ENCODE measurements around the gene ROR1.
"Not testable (repeated sequence)": the region's sequence is repeated elsewhere in the genome, so short reads cannot be mapped to it uniquely, and the experiment has no call there.

ROR1 gene

GRCh38 chr1:63794354-63794753, 20.5 kb downstream of the ROR1 start:
- no peak for DNase-seq

DNA sequence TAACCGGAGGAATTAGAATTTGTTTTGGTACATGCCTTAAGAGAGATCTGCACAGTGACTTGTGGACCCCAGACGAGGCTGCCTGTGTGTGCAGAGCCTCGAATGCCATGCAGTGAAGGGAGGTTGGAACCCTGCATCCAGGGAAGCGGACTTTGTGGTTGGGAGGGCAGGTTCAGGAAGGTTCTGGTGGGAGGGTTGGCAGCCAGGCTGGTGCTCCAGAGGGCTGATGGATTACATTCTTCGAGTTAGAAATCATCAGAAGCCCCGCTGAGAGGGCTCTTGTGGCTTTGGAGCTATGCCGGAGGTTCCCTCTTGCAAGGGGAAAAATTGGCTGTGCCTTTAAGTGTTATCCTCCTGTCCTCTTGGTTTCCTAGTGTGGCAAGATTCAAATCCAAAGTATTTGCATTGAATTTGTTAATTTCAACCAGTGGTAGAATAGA, 21.1 kb downstream of the ROR1 start:
- DNase-seq: peak; percentile 93

DNA sequence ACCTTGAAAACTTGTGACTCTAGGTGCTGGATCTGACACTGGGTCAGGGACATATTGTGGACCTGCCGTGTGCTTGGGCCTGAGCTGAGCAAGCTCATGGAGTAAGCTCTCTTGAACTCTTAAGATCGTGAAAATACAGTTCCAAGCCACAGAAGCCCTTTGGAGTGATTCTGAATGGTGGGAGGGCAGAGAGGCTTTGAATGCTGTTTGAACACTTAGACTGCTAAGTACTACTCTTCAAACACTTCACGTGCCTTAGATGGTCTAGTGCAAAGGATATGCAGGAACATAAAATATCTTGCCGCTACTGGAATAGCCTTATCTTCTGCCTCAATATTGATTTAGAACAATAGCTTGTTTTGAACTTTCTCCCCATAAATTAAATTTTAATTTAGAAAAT, 21.6 kb downstream of the ROR1 start:
- no peak for DNase-seq

DNA sequence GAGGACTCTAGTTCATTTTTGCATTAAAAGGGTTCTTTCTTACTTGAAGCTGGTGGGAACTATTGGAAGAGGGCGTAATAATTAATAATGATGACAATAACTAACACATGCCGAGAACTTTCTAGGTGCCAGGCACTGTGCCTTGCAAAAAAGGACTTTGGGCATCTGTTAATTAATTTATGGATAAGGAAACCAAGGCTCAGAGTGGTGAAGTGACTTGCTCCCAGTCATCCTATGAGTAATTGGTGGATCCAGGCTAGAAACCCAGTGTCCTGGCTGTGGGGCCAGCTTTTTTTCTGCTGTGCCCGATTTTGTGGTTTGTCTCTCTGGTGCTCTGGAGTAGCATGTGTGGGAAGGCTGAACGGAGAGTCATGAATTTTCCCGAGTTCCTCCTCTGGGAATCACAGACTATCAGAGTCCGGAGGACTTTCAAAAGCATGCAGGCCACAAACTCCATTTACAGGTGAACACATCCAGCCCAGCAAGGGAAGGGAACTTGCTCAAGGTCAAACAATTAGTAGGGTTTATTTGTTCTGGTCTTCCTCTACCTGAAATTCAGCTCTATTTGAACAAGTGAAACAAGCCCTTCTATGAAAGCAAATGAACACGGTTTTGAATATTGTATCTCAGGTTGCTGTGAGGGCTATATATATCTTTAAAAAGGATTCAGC, 23.4 kb downstream of the ROR1 start:
- peak; percentile 60 for DNase-seq

GRCh38 chr1:63798284-63798683, 24.5 kb downstream of the ROR1 start:
- DNase-seq: no peak

DNA sequence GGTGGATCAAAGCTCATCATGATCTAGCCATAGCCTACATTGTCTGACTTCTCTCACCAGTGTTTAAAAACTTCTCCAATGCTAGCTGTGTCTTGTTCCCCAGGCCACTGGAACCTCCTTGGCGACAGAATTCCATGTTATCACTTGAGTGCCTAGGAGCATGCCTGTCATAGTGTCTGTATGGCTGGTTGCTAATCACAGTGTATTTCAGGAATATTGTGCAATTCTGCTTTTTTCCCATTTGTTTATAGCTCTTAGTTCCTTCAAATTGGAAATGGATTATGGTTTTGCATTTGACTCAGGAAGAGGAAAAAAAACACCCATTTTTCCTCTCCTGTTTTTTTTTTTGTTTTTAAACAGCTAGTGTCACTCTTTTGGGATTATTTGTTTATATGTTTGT, 25.5 kb downstream of the ROR1 start:
- DNase-seq: peak; percentile 27

GRCh38 chr1:63799820-63800219, 26.0 kb downstream of the ROR1 start:
- peak; percentile 84 for DNase-seq

- no peak for DNase-seq
Observed at GRCh38 chr1:63802109-63802508, 28.3 kb downstream of the ROR1 start.

DNA sequence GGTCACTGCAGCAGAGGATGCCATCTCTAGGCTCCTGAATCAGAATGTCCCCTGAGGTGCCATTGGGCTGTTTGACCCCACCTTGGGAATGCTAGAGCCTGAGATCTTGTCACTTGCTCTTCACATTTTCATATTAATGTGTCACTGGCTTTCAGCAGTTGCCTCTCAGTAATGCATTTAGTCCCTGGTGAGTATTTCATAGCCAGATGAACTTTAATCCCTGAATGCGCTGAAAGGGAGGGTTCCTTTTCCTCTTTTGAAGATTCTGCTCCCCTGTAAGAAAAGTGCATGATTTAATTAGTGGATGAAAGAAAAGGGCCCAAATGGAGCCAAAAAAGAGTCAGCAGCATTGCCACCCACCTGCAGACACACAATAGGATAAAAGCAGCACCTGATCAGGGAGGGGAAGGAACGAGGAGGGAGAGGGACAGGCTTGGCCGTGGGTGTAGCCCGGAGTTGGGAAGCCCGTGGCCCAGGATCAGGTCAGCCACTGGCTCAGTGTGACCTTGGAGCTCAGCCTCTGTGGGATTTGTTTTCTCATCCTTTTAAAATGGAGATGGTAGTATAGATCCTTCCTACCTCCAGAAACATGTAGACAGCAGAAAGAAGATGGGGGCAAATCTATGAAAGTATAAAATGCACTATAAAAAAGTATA, 31.1 kb downstream of the ROR1 start:
- no peak for DNase-seq

DNA sequence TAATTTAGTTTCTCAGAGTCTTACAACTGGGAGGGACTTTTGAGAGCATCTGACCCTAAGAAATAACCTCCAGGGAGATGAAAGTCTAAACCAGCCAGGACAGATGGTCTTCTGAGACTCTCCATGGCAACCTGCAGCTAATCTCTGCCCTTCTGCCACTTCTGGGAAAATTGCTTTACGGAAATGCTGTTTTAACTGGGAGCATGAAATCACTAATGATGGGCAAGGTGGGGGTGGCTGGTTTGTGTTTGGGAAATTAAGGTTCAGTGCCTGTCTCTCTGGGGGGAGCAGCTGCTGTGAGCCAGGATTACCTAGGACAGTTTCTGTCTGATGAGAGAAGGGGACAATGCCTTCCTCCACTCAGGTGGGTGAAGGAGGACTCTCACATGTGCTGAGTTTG, 33.2 kb downstream of the ROR1 start:
- no peak for DNase-seq

GRCh38 chr1:63810936-63811469, 37.2 kb downstream of the ROR1 start:
- DNase-seq: no peak

- no peak for DNase-seq
Observed at GRCh38 chr1:63812071-63812700, 38.4 kb downstream of the ROR1 start.

- DNase-seq: no peak
Observed at GRCh38 chr1:63813829-63814277, 40.0 kb downstream of the ROR1 start.

DNA sequence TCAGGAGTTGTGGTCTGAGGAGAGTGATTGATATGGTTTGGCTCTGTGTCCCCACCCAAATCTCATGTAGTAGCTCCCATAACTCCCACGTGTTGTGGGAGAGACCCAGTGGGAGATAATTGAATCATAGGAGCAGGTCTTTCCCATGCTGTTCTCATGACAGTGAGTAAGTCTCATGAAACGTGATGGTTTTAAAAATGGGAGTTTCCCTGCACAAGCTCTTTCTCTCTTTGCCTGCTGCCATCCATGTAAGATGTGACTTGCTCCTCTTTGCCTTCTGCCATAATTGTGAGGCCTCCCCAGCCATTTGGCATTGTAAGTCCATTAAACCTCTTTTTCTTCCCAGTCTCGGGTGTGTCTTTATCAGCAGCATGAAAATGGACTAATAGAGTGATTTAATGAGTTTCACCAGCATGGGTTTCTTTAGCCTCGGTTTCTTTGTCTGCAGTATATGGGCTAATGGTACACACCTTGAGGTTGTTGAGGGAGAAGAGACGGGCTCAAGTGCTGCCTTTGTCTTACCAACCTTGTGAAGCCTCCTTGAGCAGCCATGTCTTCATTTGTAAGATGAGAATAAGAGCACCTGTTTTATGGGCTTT, 42.5 kb downstream of the ROR1 start:
- DNase-seq: not testable (repeated sequence)

- peak; percentile 48 for DNase-seq
Observed at GRCh38 chr1:63817152-63817667, 43.4 kb downstream of the ROR1 start.

GRCh38 chr1:63817700-63818099, 43.9 kb downstream of the ROR1 start:
- DNase-seq: no peak

- peak; percentile 69 for DNase-seq
Observed at GRCh38 chr1:63818567-63819325, 44.9 kb downstream of the ROR1 start.

GRCh38 chr1:63819795-63820194, 46.0 kb downstream of the ROR1 start:
- DNase-seq: no peak

DNA sequence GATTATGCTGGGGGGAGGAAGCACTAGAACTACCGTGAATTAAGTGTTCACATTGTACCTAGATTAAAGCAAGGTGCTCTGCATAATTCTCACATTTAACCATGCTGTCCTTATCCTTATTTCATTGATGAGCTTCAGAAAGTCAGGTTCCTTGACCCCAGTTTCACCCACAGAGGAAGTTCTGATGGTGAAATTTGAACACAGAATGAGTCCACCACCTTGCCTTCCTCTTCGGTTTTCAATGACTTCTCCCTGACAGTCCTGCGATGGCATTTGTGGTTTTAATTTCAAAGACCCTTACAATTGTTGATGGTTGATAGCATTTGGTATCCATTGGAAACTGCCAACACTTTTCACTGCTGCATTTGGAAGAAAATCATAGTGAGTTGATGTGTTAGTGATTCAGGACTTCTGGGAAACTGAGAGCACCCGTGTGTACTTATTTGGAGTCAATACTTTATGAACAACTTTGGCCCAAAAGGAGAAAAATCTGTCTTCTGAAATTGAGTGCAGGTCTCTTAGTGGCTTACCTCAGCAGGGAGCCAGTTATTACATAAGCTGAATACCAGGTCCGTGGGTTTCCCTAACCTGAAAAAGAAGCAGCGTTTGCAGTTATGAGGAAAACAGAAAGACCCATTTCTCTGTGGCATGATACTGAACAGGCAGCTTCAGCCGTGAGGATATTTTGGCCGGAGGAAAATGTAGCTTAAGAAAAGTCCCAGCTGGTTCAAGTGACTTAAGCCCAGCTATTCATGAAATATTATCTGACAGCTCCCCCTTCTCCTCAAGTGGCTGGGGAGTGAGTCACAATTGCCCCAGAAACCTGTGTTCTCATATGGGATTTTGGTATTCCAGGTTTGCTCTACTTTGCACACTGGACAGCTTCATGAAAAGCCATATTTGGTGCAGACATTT, 47.5 kb downstream of the ROR1 start:
- DNase-seq: peak; percentile 42

- DNase-seq: no peak
Observed at GRCh38 chr1:63822540-63822939, 48.7 kb downstream of the ROR1 start.

- DNase-seq: no peak
Observed at GRCh38 chr1:63824451-63824850, 50.6 kb downstream of the ROR1 start.
